Forelimb muscle (tissue), 1 donor: Measurements from ENCODE around the gene KIAA2012. TPM values are rescaled to one million over a fixed set of nuclear protein-coding genes. Genes with fewer than 3 reads are reported as not detected.

Source experiments
- DNase-seq: peaks from one replicate; pipeline ENCODE4 v3.0.0-alpha.2; 2013; ENCODE audit warnings: low read depth
- polyA plus RNA-seq: library from polyadenylated mRNA; unstranded; fragments of 120-200 nt; gene quantifications from one replicate; pipeline ENCODE4 v1.2.1, GENCODE V29; 2013; ENCODE audit not compliant: insufficient read length

KIAA2012 gene
- polyA plus RNA-seq, 1 donor, result 0.37 TPM

- no peak for DNase-seq
Observed at GRCh38 chr2:202042444-202042843, 30.6 kb upstream of the KIAA2012 start.

GRCh38 chr2:202043475-202043874, 29.6 kb upstream of the KIAA2012 start:
- DNase-seq, result no peak

GRCh38 chr2:202044777-202045176, 28.3 kb upstream of the KIAA2012 start:
- DNase-seq, result no peak

- DNase-seq, result no peak
Observed at GRCh38 chr2:202046572-202046971, 26.5 kb upstream of the KIAA2012 start.

GRCh38 chr2:202049092-202049728, 23.8 kb upstream of the KIAA2012 start:
- DNase-seq, result no peak

- no peak for DNase-seq
Observed at GRCh38 chr2:202049840-202050239, 23.2 kb upstream of the KIAA2012 start.

- no peak for DNase-seq
Observed at GRCh38 chr2:202050652-202051051, 22.4 kb upstream of the KIAA2012 start.

GRCh38 chr2:202051499-202052161, 21.4 kb upstream of the KIAA2012 start:
- no peak for DNase-seq

GRCh38 chr2:202052235-202052634, 20.8 kb upstream of the KIAA2012 start:
- no peak for DNase-seq

- no peak for DNase-seq
Observed at GRCh38 chr2:202054679-202055078, 18.4 kb upstream of the KIAA2012 start.

GRCh38 chr2:202056611-202057010, 16.4 kb upstream of the KIAA2012 start:
- no peak for DNase-seq

- DNase-seq, result no peak
Observed at GRCh38 chr2:202060218-202060617, 12.8 kb upstream of the KIAA2012 start.

- no peak for DNase-seq
Observed at GRCh38 chr2:202061695-202062094, 11.4 kb upstream of the KIAA2012 start.

- peak; percentile 84 for DNase-seq
Observed at GRCh38 chr2:202064171-202064880, 8.7 kb upstream of the KIAA2012 start.

- no peak for DNase-seq
Observed at GRCh38 chr2:202064881-202065230, 8.2 kb upstream of the KIAA2012 start.

GRCh38 chr2:202065876-202066275, 7.2 kb upstream of the KIAA2012 start:
- DNase-seq, result no peak

GRCh38 chr2:202066875-202067274, 6.2 kb upstream of the KIAA2012 start:
- DNase-seq, result no peak

- DNase-seq, result no peak
Observed at GRCh38 chr2:202067589-202067988, 5.5 kb upstream of the KIAA2012 start.

- DNase-seq, result no peak
Observed at GRCh38 chr2:202069170-202070067, 3.6 kb upstream of the KIAA2012 start.

- no peak for DNase-seq
Observed at GRCh38 chr2:202071107-202071506, 1.9 kb upstream of the KIAA2012 start.

GRCh38 chr2:202072226-202072625, 829 bp upstream of the KIAA2012 start:
- no peak for DNase-seq

GRCh38 chr2:202074324-202074723, 1.3 kb downstream of the KIAA2012 start:
- no peak for DNase-seq
